H9 (cell line): ENCODE measurements around the gene HEYL. TPM values are rescaled to one million over a fixed set of nuclear protein-coding genes. Genes with fewer than 3 reads are reported as not detected.

ENCODE experiments used
- DNase-seq: peaks from one replicate; pipeline ENCODE4 v3.0.0-alpha.2; 2017
- H2AFZ ChIP-seq: one replicate; pipeline ENCODE4 v1.6.1; 2013; ENCODE audit warnings: mild to moderate bottlenecking, low read length, control low read depth, moderate library complexity
- H2AK5ac ChIP-seq: 2 replicates; pipeline ENCODE4 v1.6.1; 2013; ENCODE audit warnings: low read length, control low read depth, mixed read lengths; ENCODE audit not compliant: insufficient read length
- H2BK120ac ChIP-seq: one replicate; pipeline ENCODE4 v1.6.1; 2013; ENCODE audit warnings: low read depth, mild to moderate bottlenecking, low read length, control low read depth, inconsistent platforms; ENCODE audit not compliant: poor library complexity, severe bottlenecking
- H2BK12ac ChIP-seq: 2 replicates; pipeline ENCODE4 v1.6.1; 2013; ENCODE audit warnings: low read length, control low read depth, mixed read lengths, low read depth; ENCODE audit not compliant: insufficient read length
- H2BK15ac ChIP-seq: 2 replicates; pipeline ENCODE4 v1.6.1; 2013; ENCODE audit warnings: low read depth, low read length, control low read depth
- H2BK20ac ChIP-seq: one replicate; pipeline ENCODE4 v1.6.1; 2013; ENCODE audit warnings: low read depth, mild to moderate bottlenecking, low read length, control low read depth, inconsistent platforms; ENCODE audit not compliant: poor library complexity, severe bottlenecking
- H2BK5ac ChIP-seq: 2 replicates; pipeline ENCODE4 v1.6.1; 2013; ENCODE audit warnings: low read length, control low read depth, mixed read lengths; ENCODE audit not compliant: insufficient read length
- H3K14ac ChIP-seq: 2 replicates; pipeline ENCODE4 v1.6.1; 2013; ENCODE audit warnings: low read length, control low read depth; ENCODE audit not compliant: insufficient read depth
- H3K18ac ChIP-seq: 2 replicates; pipeline ENCODE4 v1.6.1; 2013; ENCODE audit warnings: low read depth, mild to moderate bottlenecking, mixed read lengths, low read length, control low read depth; ENCODE audit not compliant: insufficient read length
- H3K23ac ChIP-seq: 2 replicates; pipeline ENCODE4 v1.6.1; 2013; ENCODE audit warnings: low read length, control low read depth, mixed read lengths, low read depth; ENCODE audit not compliant: insufficient read length
- H3K23me2 ChIP-seq: 2 replicates; pipeline ENCODE4 v1.6.1; 2013; ENCODE audit warnings: low read depth, mild to moderate bottlenecking, mixed read lengths, low read length, control low read depth; ENCODE audit not compliant: insufficient read length, poor library complexity, severe bottlenecking
- H3K27ac ChIP-seq: 2 replicates; pipeline ENCODE4 v1.5.1; 2013; ENCODE audit warnings: low read length, control low read depth, mixed read lengths, low read depth; ENCODE audit not compliant: insufficient read length
- H3K27me3 ChIP-seq: 2 replicates; pipeline ENCODE4 v1.6.1; 2013; ENCODE audit warnings: low read length, control low read depth, inconsistent platforms; ENCODE audit not compliant: insufficient read depth
- H3K4ac ChIP-seq: 2 replicates; pipeline ENCODE4 v1.6.1; 2013; ENCODE audit warnings: low read depth, mild to moderate bottlenecking, control low read depth, inconsistent platforms, low read length, moderate library complexity
- H3K4me1 ChIP-seq: 2 replicates; pipeline ENCODE4 v1.6.1; 2013; ENCODE audit warnings: low read length, control low read depth, inconsistent platforms; ENCODE audit not compliant: insufficient read depth
- H3K4me2 ChIP-seq: 2 replicates; pipeline ENCODE4 v1.6.1; 2013; ENCODE audit warnings: low read length, control low read depth, mixed read lengths; ENCODE audit not compliant: insufficient read length, insufficient read depth
- H3K56ac ChIP-seq: 2 replicates; pipeline ENCODE4 v1.6.1; 2013; ENCODE audit warnings: low read depth, mild to moderate bottlenecking, mixed read lengths, low read length, control low read depth; ENCODE audit not compliant: insufficient read length
- H3K79me1 ChIP-seq: 2 replicates; pipeline ENCODE4 v1.6.1; 2013; ENCODE audit warnings: low read depth, mild to moderate bottlenecking, moderate library complexity, low read length, control low read depth, inconsistent platforms; ENCODE audit not compliant: insufficient read depth, poor library complexity, severe bottlenecking
- H3K79me2 ChIP-seq: 2 replicates; pipeline ENCODE4 v1.6.1; 2013; ENCODE audit warnings: low read length, control low read depth, inconsistent platforms; ENCODE audit not compliant: insufficient read depth
- H3K9ac ChIP-seq: 2 replicates; pipeline ENCODE4 v1.6.1; 2013; ENCODE audit warnings: low read length, control low read depth, mixed read lengths; ENCODE audit not compliant: insufficient read length; ENCODE audit errors: extremely low read depth
- H3K9me3 ChIP-seq: one replicate; pipeline ENCODE4 v1.6.1; 2013; ENCODE audit warnings: low read depth, low read length, inconsistent platforms; ENCODE audit not compliant: control insufficient read depth
- H3T11ph ChIP-seq: one replicate; pipeline ENCODE4 v1.6.1; 2013; ENCODE audit warnings: mild to moderate bottlenecking, low read length, control low read depth, inconsistent platforms
- H4K20me1 ChIP-seq: one replicate; pipeline ENCODE4 v1.6.1; 2013; ENCODE audit not compliant: control insufficient read depth, insufficient read length, insufficient read depth
- H4K5ac ChIP-seq: 2 replicates; pipeline ENCODE4 v1.6.1; 2013; ENCODE audit warnings: low read depth, mild to moderate bottlenecking, mixed read lengths, low read length, control low read depth; ENCODE audit not compliant: insufficient read length
- H4K8ac ChIP-seq: replicated peaks from 2 replicates; pipeline ENCODE4 v1.6.1; 2013; ENCODE audit warnings: low read length, control low read depth, mixed read lengths, low read depth; ENCODE audit not compliant: insufficient read length
- H4K91ac ChIP-seq: 2 replicates; pipeline ENCODE4 v1.6.1; 2013; ENCODE audit warnings: low read depth, mild to moderate bottlenecking, moderate library complexity, mixed read lengths, low read length, control low read depth; ENCODE audit not compliant: insufficient read length
- H3K27ac Mint-ChIP-seq, 3 experiments: 2 replicates in 2 of 3; 3 replicates in 1 of 3; pipeline ENCODE4 v1.8.0; 2020 to 2021; ENCODE audit warnings: mixed read lengths in 3 of 3, mild to moderate bottlenecking in 1 of 3, moderate library complexity in 1 of 3
- H3K27me3 Mint-ChIP-seq: 2 replicates; pipeline ENCODE4 v1.8.0; 2021; ENCODE audit warnings: low read depth, mild to moderate bottlenecking, moderate library complexity, mixed read lengths
- H3K36me3 Mint-ChIP-seq, 3 experiments: 2 replicates in 2 of 3; 3 replicates in 1 of 3; pipeline ENCODE4 v1.8.0; 2020 to 2021; ENCODE audit warnings: low read depth in 3 of 3, mixed read lengths in 3 of 3; ENCODE audit not compliant: insufficient read depth in 1 of 3
- H3K4me1 Mint-ChIP-seq, 2 experiments: 2 replicates each; pipeline ENCODE4 v1.8.0; 2020; ENCODE audit warnings: mixed read lengths in 2 of 2
- H3K4me3 Mint-ChIP-seq, 2 experiments: 2 replicates in 1 of 2; 3 replicates in 1 of 2; pipeline ENCODE4 v1.8.0; 2020 to 2021; ENCODE audit warnings: mild to moderate bottlenecking in 2 of 2, mixed read lengths in 2 of 2, moderate library complexity in 1 of 2
- H3K9me3 Mint-ChIP-seq, 2 experiments: 2 replicates in 1 of 2; 3 replicates in 1 of 2; pipeline ENCODE4 v1.8.0; 2020; ENCODE audit warnings: mild to moderate bottlenecking in 2 of 2, mixed read lengths in 2 of 2, moderate library complexity in 1 of 2
- WGBS: extraction: QIAGEN DNeasy Blood & Tissue Kit; methylation state at CpG from one replicate; pipeline ENCODE4 v1.1.7; 2013; ENCODE audit warnings: missing lambda C conversion rate, low lambda C conversion rate, mixed read lengths; ENCODE audit not compliant: insufficient read length; ENCODE audit errors: extremely low coverage; 5-methylcytosine and 5-hydroxymethylcytosine counted together
- total RNA-seq: library from RNA; stranded (reverse); gene quantifications from 2 replicates; pipeline ENCODE4 v1.2.1, GENCODE V29; 2021
- TF ChIP-seq, protein P1 (sequence below): fragments of 200-600 bp; sonication (generic); conservative IDR thresholded peaks from 3 replicates; pipeline ENCODE4 v1.8.0; 2021; ENCODE audit warnings: antibody characterized with exemption, mild to moderate bottlenecking

The HEYL gene
- total RNA-seq, 1 experiment from 2014 or later = 1.9 TPM

DNA sequence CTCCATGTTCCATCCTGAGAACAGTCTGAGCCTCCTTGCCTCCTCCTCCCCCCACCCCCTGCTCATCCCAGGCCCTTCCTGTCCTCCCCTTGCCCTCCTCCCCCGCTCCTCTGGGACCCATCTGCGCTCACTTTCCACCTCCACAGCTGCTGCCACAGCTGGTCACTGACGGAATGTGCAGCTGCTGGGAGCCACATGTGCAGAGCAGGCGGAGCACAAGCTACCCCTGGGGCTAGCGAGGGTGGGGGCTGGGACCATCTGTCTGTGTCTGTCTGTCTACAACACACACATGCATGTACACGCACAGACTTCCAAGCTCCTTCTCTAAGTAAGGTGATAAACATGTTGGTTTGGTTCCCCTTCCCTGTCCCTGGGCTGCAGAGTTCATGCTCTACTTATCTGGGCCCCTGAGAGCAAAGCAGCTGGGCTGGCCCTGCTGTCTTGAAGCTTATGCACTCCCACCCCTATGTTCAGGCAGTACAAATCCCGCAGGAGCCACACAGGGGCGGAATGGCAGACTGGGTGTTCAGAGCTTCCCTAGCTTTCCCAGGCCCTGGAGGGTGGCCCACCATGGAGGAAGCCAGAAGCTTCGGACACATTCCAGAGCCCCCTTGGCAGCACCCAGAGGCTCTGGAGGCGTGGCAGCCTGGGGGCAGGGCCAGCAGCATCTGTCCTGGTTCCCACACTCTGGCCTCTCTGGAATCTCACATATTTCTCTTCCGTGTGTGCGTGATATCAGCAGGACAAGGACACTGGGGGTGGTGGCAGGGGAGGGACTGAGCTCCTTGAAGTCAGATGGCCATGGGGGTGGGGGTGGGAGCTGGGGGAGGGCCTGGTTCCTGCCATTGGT, 7.0 kb upstream of the HEYL start:
- no peaks in the 10 kb centered on the region for H3K9me3 Mint-ChIP-seq
- no peak overlapping the region for H2BK120ac ChIP-seq
- H3K4me1 Mint-ChIP-seq = peaks cover 5 to 17% of the 10 kb centered on the region in 2 experiments; a peak in 3 of 4 replicates
- no peak overlapping the region for H2AK5ac ChIP-seq
- H3K14ac ChIP-seq = peak overlapping the region; percentile 48
- WGBS = no CpG with 5 or more reads among the region's 12 CpGs
- no peak overlapping the region for H4K91ac ChIP-seq
- no peak overlapping the region for H2BK15ac ChIP-seq
- no peaks in the 10 kb centered on the region for H3K79me2 ChIP-seq
- no peak overlapping the region for H3K27ac ChIP-seq
- no peaks in the 10 kb centered on the region; the same call in 1 of the 2 replicates for H3K27me3 ChIP-seq
- H4K20me1 ChIP-seq = no peaks in the 10 kb centered on the region
- peaks cover 83% of the 10 kb centered on the region for H3K27me3 Mint-ChIP-seq
- no peak overlapping the region for H3K4ac ChIP-seq
- H3K4me3 Mint-ChIP-seq = no peak overlapping the region
- H3K36me3 Mint-ChIP-seq = no peaks in the 10 kb centered on the region
- no peak overlapping the region for H2AFZ ChIP-seq
- H3K27ac Mint-ChIP-seq = peak overlapping the region in 1 of 3 experiments; percentile 65; a peak in 2 of 7 replicates
- peak; percentile 77 for DNase-seq
- no peak overlapping the region for H2BK5ac ChIP-seq
- H2BK12ac ChIP-seq = no peak overlapping the region
- no peak overlapping the region for H3K23ac ChIP-seq
- no peak overlapping the region for H3T11ph ChIP-seq
- H3K4me1 ChIP-seq = no peaks in the 10 kb centered on the region
- H3K56ac ChIP-seq = no peak overlapping the region
- H3K9ac ChIP-seq = no peak overlapping the region
- no peak overlapping the region for H4K5ac ChIP-seq
- TF ChIP-seq, protein P1, sequence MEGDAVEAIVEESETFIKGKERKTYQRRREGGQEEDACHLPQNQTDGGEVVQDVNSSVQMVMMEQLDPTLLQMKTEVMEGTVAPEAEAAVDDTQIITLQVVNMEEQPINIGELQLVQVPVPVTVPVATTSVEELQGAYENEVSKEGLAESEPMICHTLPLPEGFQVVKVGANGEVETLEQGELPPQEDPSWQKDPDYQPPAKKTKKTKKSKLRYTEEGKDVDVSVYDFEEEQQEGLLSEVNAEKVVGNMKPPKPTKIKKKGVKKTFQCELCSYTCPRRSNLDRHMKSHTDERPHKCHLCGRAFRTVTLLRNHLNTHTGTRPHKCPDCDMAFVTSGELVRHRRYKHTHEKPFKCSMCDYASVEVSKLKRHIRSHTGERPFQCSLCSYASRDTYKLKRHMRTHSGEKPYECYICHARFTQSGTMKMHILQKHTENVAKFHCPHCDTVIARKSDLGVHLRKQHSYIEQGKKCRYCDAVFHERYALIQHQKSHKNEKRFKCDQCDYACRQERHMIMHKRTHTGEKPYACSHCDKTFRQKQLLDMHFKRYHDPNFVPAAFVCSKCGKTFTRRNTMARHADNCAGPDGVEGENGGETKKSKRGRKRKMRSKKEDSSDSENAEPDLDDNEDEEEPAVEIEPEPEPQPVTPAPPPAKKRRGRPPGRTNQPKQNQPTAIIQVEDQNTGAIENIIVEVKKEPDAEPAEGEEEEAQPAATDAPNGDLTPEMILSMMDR = 0 out of 3 replicates have a peak, but pooled peaks have one; percentile 22
- H3K18ac ChIP-seq = peak overlapping the region; percentile 5
- H3K79me1 ChIP-seq = no peaks in the 10 kb centered on the region
- no peaks in the 10 kb centered on the region for H3K23me2 ChIP-seq
- H3K9me3 ChIP-seq = no peaks in the 10 kb centered on the region
- no peak overlapping the region for H3K4me2 ChIP-seq
- no peak overlapping the region for H2BK20ac ChIP-seq
- H4K8ac ChIP-seq = no peak overlapping the region
